Calu3 (cell line): ENCODE results near the gene ZNF283. TPM values are rescaled to one million over a fixed set of nuclear protein-coding genes. Genes with fewer than 3 reads are reported as not detected.

Source experiments
- BruUV-seq: library from RNA; stranded (reverse); fragments of 400-500 nt; replicated peaks from 2 replicates; lab custom pipeline; 2021; lab: Mats Ljungman, UMichigan
- CTCF ChIA-PET: fragments of 300-600 bp; sonication (Branson Sonifier 250); formaldehyde crosslinking; loops from one replicate; lab custom pipeline; 2022; ENCODE audit warnings: antibody characterized with exemption; lab: Charles Lee
- DNase-seq: peaks from one replicate; pipeline ENCODE4 v3.0.0; 2022
- H3K27ac Mint-ChIP-seq: one replicate; pipeline ENCODE4 v1.8.0; 2022; ENCODE audit warnings: mixed read lengths; ENCODE audit not compliant: unreplicated experiment
- H3K27me3 Mint-ChIP-seq: one replicate; pipeline ENCODE4 v1.8.0; 2022; ENCODE audit warnings: mixed read lengths; ENCODE audit not compliant: unreplicated experiment
- H3K36me3 Mint-ChIP-seq: one replicate; pipeline ENCODE4 v1.8.0; 2022; ENCODE audit warnings: mild to moderate bottlenecking, moderate library complexity, mixed read lengths; ENCODE audit not compliant: insufficient read depth, unreplicated experiment
- H3K4me1 Mint-ChIP-seq: one replicate; pipeline ENCODE4 v1.8.0; 2022; ENCODE audit warnings: mild to moderate bottlenecking, low read depth, mixed read lengths; ENCODE audit not compliant: unreplicated experiment
- H3K4me3 Mint-ChIP-seq: one replicate; pipeline ENCODE4 v1.8.0; 2022; ENCODE audit warnings: mild to moderate bottlenecking, low read depth, moderate library complexity, mixed read lengths; ENCODE audit not compliant: unreplicated experiment
- H3K9me3 Mint-ChIP-seq: one replicate; pipeline ENCODE4 v1.8.0; 2022; ENCODE audit warnings: low read depth, mixed read lengths; ENCODE audit not compliant: unreplicated experiment
- intact Hi-C: fragments of 100-400 bp; cut with micrococcal nuclease; formaldehyde crosslinking; loops from one replicate; pipeline ENCODE4 v1.10.0; 2022; ENCODE audit not compliant: unreplicated experiment
- total RNA-seq: library from RNA; stranded (reverse); gene quantifications from 2 replicates; pipeline ENCODE4 v1.2.3, GENCODE V29; 2022
- TF ChIP-seq, protein P1 (sequence below): fragments of 200-600 bp; IDR thresholded peaks from one replicate; pipeline ENCODE4 v1.8.0; 2022; ENCODE audit warnings: antibody characterized with exemption; ENCODE audit not compliant: unreplicated experiment

The ZNF283 gene
- total RNA-seq, 1 experiment from 2014 or later: 12.9 TPM

DNA sequence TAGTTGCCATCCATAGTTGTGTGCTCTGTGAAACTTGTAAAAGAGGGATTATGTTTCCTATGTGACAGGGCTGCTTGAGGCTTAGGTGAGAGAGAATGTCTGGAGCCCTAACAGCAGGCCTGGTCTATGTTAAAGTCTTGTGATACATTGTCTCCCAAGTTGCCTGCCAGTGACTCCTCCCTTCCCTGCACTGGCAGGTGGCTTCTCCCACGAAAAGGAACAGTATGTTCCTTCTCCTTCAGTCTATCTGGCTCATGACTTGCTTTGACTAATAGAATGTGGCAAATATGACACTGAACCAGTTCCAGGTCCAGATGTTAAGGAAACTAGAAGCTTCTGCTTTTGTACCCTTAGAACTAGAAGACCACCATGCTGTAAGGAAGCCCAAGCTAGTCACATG lies 40.5 kb upstream of the ZNF283 start:
- Mint-ChIP-seq H3K27ac (no peak overlapping the region), H3K4me1 (peaks cover 45% of the 10 kb centered on the region), H3K4me3 (no peak overlapping the region), H3K27me3 (no peaks in the 10 kb centered on the region), H3K9me3 (peaks cover 2% of the 10 kb centered on the region), H3K36me3 (peaks cover 21% of the 10 kb centered on the region)
- CTCF ChIA-PET: no interaction called here
- no TSS peak for BruUV-seq
- TF ChIP-seq, protein P1, sequence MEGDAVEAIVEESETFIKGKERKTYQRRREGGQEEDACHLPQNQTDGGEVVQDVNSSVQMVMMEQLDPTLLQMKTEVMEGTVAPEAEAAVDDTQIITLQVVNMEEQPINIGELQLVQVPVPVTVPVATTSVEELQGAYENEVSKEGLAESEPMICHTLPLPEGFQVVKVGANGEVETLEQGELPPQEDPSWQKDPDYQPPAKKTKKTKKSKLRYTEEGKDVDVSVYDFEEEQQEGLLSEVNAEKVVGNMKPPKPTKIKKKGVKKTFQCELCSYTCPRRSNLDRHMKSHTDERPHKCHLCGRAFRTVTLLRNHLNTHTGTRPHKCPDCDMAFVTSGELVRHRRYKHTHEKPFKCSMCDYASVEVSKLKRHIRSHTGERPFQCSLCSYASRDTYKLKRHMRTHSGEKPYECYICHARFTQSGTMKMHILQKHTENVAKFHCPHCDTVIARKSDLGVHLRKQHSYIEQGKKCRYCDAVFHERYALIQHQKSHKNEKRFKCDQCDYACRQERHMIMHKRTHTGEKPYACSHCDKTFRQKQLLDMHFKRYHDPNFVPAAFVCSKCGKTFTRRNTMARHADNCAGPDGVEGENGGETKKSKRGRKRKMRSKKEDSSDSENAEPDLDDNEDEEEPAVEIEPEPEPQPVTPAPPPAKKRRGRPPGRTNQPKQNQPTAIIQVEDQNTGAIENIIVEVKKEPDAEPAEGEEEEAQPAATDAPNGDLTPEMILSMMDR: no peak
- DNase-seq: no peak
- intact Hi-C loops: no loop called here

- Mint-ChIP-seq H3K4me1 (peaks cover 21% of the 10 kb centered on the region), H3K4me3 (no peak overlapping the region), H3K9me3 (no peaks in the 10 kb centered on the region), H3K27ac (no peak overlapping the region), H3K36me3 (peaks cover 13% of the 10 kb centered on the region), H3K27me3 (no peaks in the 10 kb centered on the region)
- CTCF ChIA-PET: no interaction called here
- TF ChIP-seq, protein P1: no peak
- DNase-seq: no peak
- intact Hi-C loops: no loop called here
- BruUV-seq: no TSS peak
These were observed 38.1 kb upstream of the ZNF283 start for GRCh38 chr19:43789029-43789428.

DNA sequence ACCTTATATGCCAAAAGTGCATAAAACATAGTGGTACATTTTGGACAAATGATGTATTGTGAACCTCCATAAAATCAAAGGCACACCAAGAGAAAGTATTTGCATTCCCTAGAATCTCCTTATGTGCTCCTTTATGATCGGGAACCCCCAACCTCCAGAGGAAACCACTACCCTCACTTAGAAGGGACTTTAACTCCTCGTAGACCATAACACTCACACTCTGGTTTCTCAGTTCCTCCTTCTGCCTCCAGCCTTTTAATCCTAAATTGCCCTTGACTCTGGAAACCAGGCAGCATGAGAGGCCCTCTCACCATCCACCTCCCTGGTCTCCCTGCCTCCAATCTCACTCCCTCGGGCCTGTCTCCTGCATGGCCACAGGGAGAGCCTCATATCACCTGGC lies 36.5 kb upstream of the ZNF283 start:
- H3K27ac Mint-ChIP-seq: no peak overlapping the region
- H3K27me3 Mint-ChIP-seq: no peaks in the 10 kb centered on the region
- no peak overlapping the region for H3K4me3 Mint-ChIP-seq
- no peaks in the 10 kb centered on the region for H3K36me3 Mint-ChIP-seq
- H3K9me3 Mint-ChIP-seq: no peaks in the 10 kb centered on the region
- peaks cover 6% of the 10 kb centered on the region for H3K4me1 Mint-ChIP-seq
- no TSS peak for BruUV-seq
- intact Hi-C loops: no loop called here
- CTCF ChIA-PET: interaction anchor here (1.2 kb wide), 1 partner anchor 12 kb away, joined by 4 read pairs; no protein-coding TSS in a partner anchor
- TF ChIP-seq, protein P1: no peak
- no peak for DNase-seq

DNA sequence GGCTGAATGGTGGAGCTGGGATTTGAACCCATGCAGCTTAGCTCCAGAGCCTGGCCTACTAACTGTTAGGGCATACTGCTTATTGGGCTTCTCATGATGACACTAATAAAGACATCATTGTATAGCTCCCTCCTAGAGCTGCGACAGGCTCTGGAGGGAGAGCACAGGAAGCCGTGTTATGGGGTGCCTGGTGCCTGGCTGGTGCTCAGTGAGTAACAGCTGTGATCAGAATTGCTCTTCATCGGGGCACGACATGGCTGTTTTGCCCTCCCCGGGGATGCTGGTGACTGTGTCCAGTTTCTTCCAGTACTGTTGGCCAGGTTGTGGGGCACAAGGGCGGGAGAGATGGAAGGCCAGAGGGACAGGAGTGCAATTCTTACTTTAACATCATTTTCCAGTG lies 30.0 kb upstream of the ZNF283 start:
- Mint-ChIP-seq H3K36me3 (peaks cover 19% of the 10 kb centered on the region), H3K4me1 (peaks cover 17% of the 10 kb centered on the region), H3K27ac (no peak overlapping the region), H3K4me3 (peak overlapping the region; percentile 16), H3K27me3 (no peaks in the 10 kb centered on the region), H3K9me3 (no peaks in the 10 kb centered on the region)
- CTCF ChIA-PET: no interaction called here
- TF ChIP-seq, protein P1: no peak
- BruUV-seq: no TSS peak
- intact Hi-C loops: no loop called here
- DNase-seq: no peak
